ENCODE results near the gene TRAF4.

The TRAF4 gene

GRCh38 chr17:28707339-28707720 is 36.5 kb upstream of the TRAF4 start:
- no peak for TF ChIP-seq GATA2 (IDR thresholded peaks at IDR 0.05; ENCODE audit: low read depth, low read length)
- no peak for TF ChIP-seq GATA3 (IDR thresholded peaks at IDR 0.05; ENCODE audit: low read depth, low read length)

DNA sequence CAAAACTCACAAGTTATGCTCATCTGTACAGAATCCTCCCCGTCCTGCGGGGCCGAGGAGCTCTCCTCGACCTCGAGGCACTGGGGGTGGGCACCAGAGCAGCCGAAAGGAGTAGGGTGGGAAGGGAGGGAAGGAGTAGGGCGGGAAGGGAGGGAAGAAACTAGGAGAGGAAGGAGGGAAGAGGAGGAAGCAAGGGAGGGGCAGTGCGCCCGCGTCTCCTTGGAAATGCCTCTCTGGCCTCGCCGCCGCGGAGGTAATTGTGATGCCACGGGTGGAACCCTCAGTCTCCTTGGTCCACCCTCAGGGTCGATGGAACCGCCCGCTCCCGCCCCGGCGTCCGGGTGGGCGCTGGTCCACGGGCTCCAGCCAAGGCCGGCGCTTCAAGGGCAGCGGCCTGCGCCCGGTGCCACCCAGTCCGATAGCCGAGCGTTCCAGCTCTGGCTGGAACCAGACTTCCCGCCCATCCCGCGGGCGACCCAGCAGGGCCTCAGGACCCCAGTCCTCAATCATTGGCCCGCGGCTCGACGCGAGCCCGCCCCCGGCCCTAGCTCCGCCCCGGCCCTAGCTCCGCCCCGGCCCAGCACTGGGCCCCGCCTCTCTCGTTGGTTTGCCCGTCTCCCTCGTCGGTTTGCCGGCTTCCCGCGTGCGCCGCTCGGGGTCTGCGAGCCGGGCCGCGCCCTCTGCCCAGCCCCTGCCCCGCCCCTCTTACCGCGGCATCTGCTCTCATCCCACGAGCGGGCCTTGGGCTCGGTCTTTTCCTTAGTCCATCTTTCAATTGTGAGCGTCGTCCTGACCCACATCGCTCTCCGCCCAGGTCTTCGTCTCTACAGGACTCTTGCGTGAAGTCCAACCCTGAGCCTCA is 32.7 kb upstream of the TRAF4 start:
- TF ChIP-seq GATA2 (IDR thresholded peaks at IDR 0.05; ENCODE audit: low read depth, low read length) (no peak), GATA3 (IDR thresholded peaks at IDR 0.05; ENCODE audit: low read depth, low read length) (no peak)

DNA sequence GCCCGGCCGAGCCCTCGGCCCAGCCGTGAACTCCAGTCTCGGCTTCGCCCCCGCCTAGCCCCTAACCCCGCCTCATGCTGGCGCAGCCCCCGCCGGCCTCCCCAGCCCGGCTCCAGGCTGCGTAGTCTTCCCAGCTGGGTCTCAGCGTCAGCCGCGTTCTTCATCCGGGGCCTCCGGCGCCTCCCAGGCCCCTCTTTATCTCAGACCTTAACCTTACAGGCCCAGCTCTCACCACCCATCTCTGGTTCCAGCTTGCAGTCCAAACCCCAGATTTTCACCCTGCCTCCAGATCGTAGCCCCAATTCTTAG is 32.1 kb upstream of the TRAF4 start, which contains the start of gene PROCA1:
TSS of gene PROCA1 (minus strand) at position 166 of the 309 bp plus-strand sequence. CDS start 228 bp downstream, outside the sequence.
- TF ChIP-seq GATA3 (IDR thresholded peaks at IDR 0.05; ENCODE audit: low read depth, low read length) = no peak
- TF ChIP-seq GATA2 (IDR thresholded peaks at IDR 0.05; ENCODE audit: low read depth, low read length) = no peak

DNA sequence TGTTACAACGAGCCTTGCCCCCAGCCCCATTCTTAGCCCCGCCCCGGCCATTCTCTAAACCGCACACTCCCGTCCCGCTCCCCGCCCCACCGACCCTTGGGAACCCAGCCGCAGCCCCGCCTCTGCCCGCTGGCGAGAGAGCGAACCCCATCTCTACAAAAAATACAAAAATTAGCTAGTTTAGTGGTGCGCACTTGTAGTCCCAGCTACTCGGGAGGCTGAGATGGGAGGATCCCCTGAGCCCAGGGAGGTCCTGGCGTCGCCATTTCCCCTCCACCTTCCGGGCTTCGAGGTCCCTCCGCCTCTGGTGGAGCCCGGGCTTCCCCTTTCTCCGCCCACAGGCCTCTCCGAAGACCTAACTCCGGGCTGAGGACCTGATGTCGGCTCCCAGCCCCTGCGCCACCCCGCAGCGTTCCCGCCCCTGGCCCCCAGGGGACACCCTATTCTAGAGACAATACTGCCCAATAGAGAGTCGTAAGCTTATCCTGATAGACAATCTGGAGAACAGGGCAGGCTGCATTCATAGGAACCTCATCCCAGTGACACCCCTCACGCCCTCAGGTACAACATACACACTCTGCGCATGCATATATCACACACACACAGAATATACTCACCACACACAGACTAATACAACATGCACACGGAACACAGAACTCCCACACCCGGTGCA is 31.6 kb upstream of the TRAF4 start:
- TF ChIP-seq GATA3 (IDR thresholded peaks at IDR 0.05; ENCODE audit: low read depth, low read length) (no peak), GATA2 (IDR thresholded peaks at IDR 0.05; ENCODE audit: low read depth, low read length) (no peak)

DNA sequence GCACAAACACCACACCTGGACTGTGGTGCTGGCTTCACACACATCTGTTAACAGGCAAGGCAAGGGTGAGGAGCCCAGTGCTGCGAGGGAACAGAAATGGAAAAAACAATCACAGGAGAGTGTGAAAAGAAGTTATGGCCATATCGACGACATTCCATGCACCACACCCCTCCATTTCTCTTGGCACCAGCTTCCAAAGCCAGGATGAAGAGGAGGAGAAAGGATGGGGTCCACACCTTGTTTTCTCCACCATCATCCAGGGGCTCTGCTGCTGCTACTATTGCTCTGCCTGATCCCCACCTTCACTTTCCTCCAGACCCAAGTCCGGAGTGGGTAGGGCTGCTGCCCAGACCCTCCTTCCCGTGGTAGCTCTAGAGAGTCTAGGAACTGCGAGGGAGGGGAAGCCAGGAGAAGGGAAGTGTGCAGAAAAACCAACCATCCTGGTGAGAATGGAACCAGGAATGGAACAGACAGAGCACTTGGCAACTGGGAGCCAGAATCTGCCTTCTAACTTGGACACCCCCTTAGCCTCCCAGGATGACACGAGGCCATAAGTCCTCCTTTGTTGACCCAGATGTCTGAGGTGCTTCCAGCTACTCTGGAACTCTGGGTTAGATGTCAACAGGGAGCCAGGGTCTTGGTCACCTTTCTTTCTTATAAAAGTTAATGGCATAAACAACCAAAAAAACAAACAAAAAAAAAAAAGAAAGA is 31.0 kb upstream of the TRAF4 start:
- TF ChIP-seq GATA2 (IDR thresholded peaks at IDR 0.05; ENCODE audit: low read depth, low read length) = no peak
- TF ChIP-seq GATA3 (IDR thresholded peaks at IDR 0.05; ENCODE audit: low read depth, low read length) = no peak

- TF ChIP-seq GATA2 (IDR thresholded peaks at IDR 0.05; ENCODE audit: low read depth, low read length) (no peak), GATA3 (IDR thresholded peaks at IDR 0.05; ENCODE audit: low read depth, low read length) (no peak)
These were observed 29.5 kb upstream of the TRAF4 start for GRCh38 chr17:28714281-28714680.

DNA sequence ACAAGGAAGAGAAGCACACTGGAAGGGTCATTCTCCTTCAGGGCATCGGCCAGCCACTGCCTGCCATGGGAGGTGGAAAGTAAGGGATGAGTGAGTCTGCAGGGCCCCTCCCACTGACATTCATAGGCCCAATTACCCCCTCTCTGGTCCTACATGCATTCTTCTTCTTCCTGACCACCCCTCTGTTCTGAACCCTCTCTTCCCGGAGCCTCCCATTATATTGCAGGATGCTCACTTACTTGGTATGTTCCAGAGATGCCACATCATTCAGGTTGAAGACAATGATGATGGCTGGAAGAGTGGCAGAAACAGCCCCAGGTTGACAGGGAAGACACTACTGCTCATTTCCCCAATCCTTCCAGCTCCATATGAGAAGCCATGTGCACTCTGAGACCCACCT is 28.6 kb upstream of the TRAF4 start:
- TF ChIP-seq GATA3 (IDR thresholded peaks at IDR 0.05; ENCODE audit: low read depth, low read length) (no peak), GATA2 (IDR thresholded peaks at IDR 0.05; ENCODE audit: low read depth, low read length) (no peak)

GRCh38 chr17:28716740-28717577 is 26.9 kb upstream of the TRAF4 start:
- TF ChIP-seq GATA2 (IDR thresholded peaks at IDR 0.05; ENCODE audit: low read depth, low read length) (no peak), GATA3 (IDR thresholded peaks at IDR 0.05; ENCODE audit: low read depth, low read length) (no peak)

GRCh38 chr17:28717578-28718332 is 26.1 kb upstream of the TRAF4 start, which contains the start of gene RAB34:
TSS of gene RAB34 (minus strand) at chr17:28717868. CDS start at chr17:28717266, 602 bp downstream.
- no peak for TF ChIP-seq GATA3 (IDR thresholded peaks at IDR 0.05; ENCODE audit: low read depth, low read length)
- TF ChIP-seq GATA2 (IDR thresholded peaks at IDR 0.05; ENCODE audit: low read depth, low read length) = no peak

DNA sequence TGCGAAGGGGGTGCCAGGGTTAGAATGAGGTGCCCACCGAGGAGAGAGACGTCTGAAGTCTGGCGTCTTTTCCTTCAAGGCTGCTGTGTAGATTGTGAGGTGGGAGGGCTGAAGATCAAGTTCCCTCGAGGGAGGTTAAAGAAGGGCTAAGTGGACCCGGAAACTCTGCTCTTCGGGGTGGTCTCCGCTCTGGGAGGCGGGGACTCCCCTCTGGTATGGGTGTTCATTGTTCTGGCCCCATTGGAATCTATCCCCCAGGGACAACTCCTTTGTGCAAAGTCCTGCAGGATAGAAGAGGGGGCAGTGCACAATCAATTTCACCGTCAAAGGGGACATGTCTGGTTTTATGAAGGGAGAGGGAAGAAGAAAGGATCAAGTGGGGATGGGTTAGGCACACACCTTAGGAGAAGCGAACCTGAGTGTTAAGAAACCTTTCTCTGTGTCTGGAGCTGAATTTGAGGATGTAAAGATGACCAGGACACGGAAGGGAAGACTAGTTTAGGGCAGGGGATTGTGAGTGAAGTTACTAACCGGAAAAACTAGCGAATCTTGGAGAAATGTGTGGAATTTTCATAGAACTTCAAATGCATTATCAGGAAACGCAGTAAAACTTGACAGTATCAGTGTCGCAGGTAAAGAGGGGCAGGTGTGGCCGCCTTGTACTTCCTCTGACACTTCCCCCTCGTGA is 25.3 kb upstream of the TRAF4 start:
- no peak for TF ChIP-seq GATA2 (IDR thresholded peaks at IDR 0.05; ENCODE audit: low read depth, low read length)
- no peak for TF ChIP-seq GATA3 (IDR thresholded peaks at IDR 0.05; ENCODE audit: low read depth, low read length)

DNA sequence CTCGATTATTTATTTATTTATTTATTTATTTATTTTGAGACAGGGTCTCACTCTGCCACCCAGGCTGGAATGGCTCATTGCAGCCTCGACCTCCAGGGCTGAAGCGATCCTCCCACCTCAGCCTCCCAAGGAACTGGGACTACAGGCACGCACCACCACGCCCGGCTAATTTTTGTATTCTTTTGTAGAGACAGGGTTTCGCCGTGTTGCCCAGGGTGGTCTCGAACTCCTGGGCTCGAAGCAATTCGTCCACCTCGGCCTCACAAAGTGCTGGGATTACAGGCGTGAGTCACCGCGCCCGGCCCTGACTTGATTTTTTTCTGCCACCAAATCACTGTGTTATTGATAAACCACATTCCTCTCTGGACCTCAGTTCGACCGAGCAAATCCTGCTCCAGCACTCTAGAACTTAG is 24.8 kb upstream of the TRAF4 start:
- TF ChIP-seq GATA3 (IDR thresholded peaks at IDR 0.05; ENCODE audit: low read depth, low read length) (no peak), GATA2 (IDR thresholded peaks at IDR 0.05; ENCODE audit: low read depth, low read length) (no peak)

DNA sequence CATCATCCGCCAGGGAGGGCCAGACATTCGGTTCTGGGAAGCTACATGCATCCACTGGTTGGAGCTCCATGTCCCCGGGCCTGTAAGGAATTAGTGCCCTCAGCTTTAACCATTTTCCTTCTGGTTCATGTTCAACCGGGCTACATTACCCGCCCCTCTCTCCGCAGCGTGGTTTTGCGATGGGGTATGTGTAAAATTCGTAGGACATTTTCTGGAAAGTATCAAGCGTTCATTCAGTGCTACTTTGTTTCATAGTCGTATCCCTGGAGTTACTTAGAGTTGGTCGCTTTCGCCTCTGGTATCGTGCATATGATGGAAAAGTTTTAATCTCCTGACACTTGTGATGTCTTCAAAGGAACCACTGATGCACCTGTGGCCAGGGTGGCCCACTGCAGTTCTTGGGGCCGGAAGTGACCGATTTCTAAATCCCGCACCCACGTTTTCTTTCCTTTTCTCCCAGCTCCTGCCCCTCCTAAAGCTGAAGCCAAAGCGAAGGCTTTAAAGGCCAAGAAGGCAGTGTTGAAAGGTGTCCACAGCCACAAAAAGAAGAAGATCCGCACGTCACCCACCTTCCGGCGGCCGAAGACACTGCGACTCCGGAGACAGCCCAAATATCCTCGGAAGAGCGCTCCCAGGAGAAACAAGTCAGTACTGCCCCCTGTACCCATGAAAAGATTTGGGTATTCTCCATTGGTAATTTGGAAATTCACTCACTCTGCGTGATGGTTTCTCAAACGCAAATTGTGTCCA is 23.4 kb upstream of the TRAF4 start:
- TF ChIP-seq GATA2 (IDR thresholded peaks at IDR 0.05; ENCODE audit: low read depth, low read length) = no peak
- TF ChIP-seq GATA3 (IDR thresholded peaks at IDR 0.05; ENCODE audit: low read depth, low read length) = no peak
